Neural cell (in vitro differentiated cells): ENCODE results near the gene PFKP. TPM values are rescaled to one million over a fixed set of nuclear protein-coding genes. Genes with fewer than 3 reads are reported as not detected.

Experiments
- H2AFZ ChIP-seq: fragments of 200-600, 300-800 bp; sonication (generic), shearing (Covaris generic); 2 replicates; pipeline ENCODE4 v1.6.0; 2014; ENCODE audit warnings: low read depth, mild to moderate bottlenecking, antibody characterized with exemption, low read length, moderate library complexity
- H3F3A ChIP-seq: fragments of 200-600 bp; shearing (Covaris generic); 2 replicates; pipeline ENCODE4 v1.6.1; 2016; ENCODE audit warnings: mild to moderate bottlenecking, moderate library complexity, mixed read lengths, antibody characterized with exemption, low read length; ENCODE audit not compliant: insufficient read depth, poor library complexity, severe bottlenecking
- H3K27ac ChIP-seq: fragments of 200-600, 300-800 bp; sonication (generic), shearing (Covaris generic); 2 replicates; pipeline ENCODE4 v1.5.1; 2014; ENCODE audit warnings: mild to moderate bottlenecking, low read length, moderate library complexity
- H3K27me3 ChIP-seq: fragments of 300-800, 200-600 bp; sonication (generic), shearing (Covaris generic); 2 replicates; pipeline ENCODE4 v1.6.0; 2014; ENCODE audit warnings: mild to moderate bottlenecking, low read depth, low read length, moderate library complexity; ENCODE audit not compliant: insufficient read depth
- H3K36me3 ChIP-seq: fragments of 300-800, 200-600 bp; sonication (generic), shearing (Covaris generic); 2 replicates; pipeline ENCODE4 v1.5.1; 2014; ENCODE audit warnings: mild to moderate bottlenecking, antibody characterized with exemption, low read length, moderate library complexity; ENCODE audit not compliant: insufficient read depth
- H3K4me2 ChIP-seq: fragments of 300-800, 200-600 bp; sonication (generic), shearing (Covaris generic); 2 replicates; pipeline ENCODE4 v1.6.0; 2014; ENCODE audit warnings: mild to moderate bottlenecking, low read length
- H3K4me3 ChIP-seq: fragments of 300-800, 200-600 bp; sonication (generic), shearing (Covaris generic); 2 replicates; pipeline ENCODE4 v1.5.1; 2014; ENCODE audit warnings: mild to moderate bottlenecking, low read length, moderate library complexity
- H3K79me2 ChIP-seq: fragments of 200-600 bp; shearing (Covaris generic); replicated peaks from 2 replicates; pipeline ENCODE4 v1.6.0; 2014; ENCODE audit warnings: mild to moderate bottlenecking, low read length, moderate library complexity; ENCODE audit not compliant: insufficient read depth
- H3K9ac ChIP-seq: fragments of 300-800, 200-600 bp; sonication (generic), shearing (Covaris generic); 2 replicates; pipeline ENCODE4 v1.6.1; 2016; ENCODE audit warnings: mild to moderate bottlenecking, low read length, mixed read lengths
- H3K9me2 ChIP-seq: fragments of 200-600 bp; shearing (Covaris generic); 2 replicates; pipeline ENCODE4 v1.6.1; 2016; ENCODE audit warnings: mild to moderate bottlenecking, low read length, mixed read lengths; ENCODE audit not compliant: insufficient read depth
- H3K9me3 ChIP-seq: fragments of 200-600, 300-800 bp; sonication (generic), shearing (Covaris generic); 2 replicates; pipeline ENCODE4 v1.6.1; 2016; ENCODE audit warnings: mild to moderate bottlenecking, mixed run types, low read length, moderate library complexity, mixed read lengths
- H4K20me1 ChIP-seq: fragments of 200-600 bp; shearing (Covaris generic); 2 replicates; pipeline ENCODE4 v1.6.1; 2016; ENCODE audit warnings: mild to moderate bottlenecking, mixed run types; ENCODE audit not compliant: insufficient read depth
- CTCF ChIP-seq: fragments of 450-650 bp; IDR thresholded peaks from 2 replicates; pipeline ENCODE4 v1.5.1; 2014; ENCODE audit warnings: antibody characterized with exemption, mild to moderate bottlenecking, moderate library complexity; ENCODE audit not compliant: poor library complexity, severe bottlenecking
- EP300 ChIP-seq: fragments of 450-650 bp; conservative IDR thresholded peaks from 2 replicates; pipeline ENCODE4 v1.6.1; 2014; ENCODE audit warnings: antibody characterized with exemption, mild to moderate bottlenecking, moderate library complexity; ENCODE audit not compliant: poor library complexity, severe bottlenecking
- EZH2 ChIP-seq: fragments of 200-600, 300-800 bp; shearing (Covaris generic), sonication (generic); IDR thresholded peaks from 2 replicates; pipeline ENCODE4 v1.6.1; 2014; ENCODE audit warnings: antibody characterized with exemption, low read length, borderline replicate concordance, mild to moderate bottlenecking; ENCODE audit not compliant: insufficient read depth, poor library complexity, severe bottlenecking
- MXI1 ChIP-seq: fragments of 450-650 bp; conservative IDR thresholded peaks from 2 replicates; pipeline ENCODE4 v1.6.1; 2014; ENCODE audit warnings: antibody characterized with exemption, mild to moderate bottlenecking; ENCODE audit not compliant: poor library complexity, severe bottlenecking
- RAD21 ChIP-seq: fragments of 450-650 bp; conservative IDR thresholded peaks from 2 replicates; pipeline ENCODE4 v1.6.1; 2014; ENCODE audit warnings: antibody characterized with exemption, mild to moderate bottlenecking, moderate library complexity
- REST ChIP-seq: IDR thresholded peaks from 2 replicates; pipeline ENCODE4 v1.6.1; 2012; ENCODE audit warnings: borderline replicate concordance
- SMC3 ChIP-seq: fragments of 450-650 bp; conservative IDR thresholded peaks from 2 replicates; pipeline ENCODE4 v1.6.1; 2014; ENCODE audit warnings: antibody characterized with exemption, mild to moderate bottlenecking, moderate library complexity; ENCODE audit not compliant: poor library complexity
- TAF1 ChIP-seq: IDR thresholded peaks from 2 replicates; pipeline ENCODE4 v1.6.1; 2012; ENCODE audit warnings: low read depth
- polyA plus RNA-seq: library from polyadenylated mRNA; depleted of rRNA; stranded (reverse); fragments of >200 nt; gene quantifications from 2 replicates; pipeline ENCODE4 v1.2.3, GENCODE V29; 2014

PFKP gene
- polyA plus RNA-seq, 1 donor from 2014 or later, result 27.9 TPM

GRCh38 chr10:3136763-3137611 lies 69.6 kb downstream of the PFKP start:
- no peak overlapping the region for H2AFZ ChIP-seq
- H3K4me3 ChIP-seq, result no peak overlapping the region
- H3K4me2 ChIP-seq, result no peak overlapping the region
- no peak overlapping the region for H3K27ac ChIP-seq
- no peaks in the 10 kb centered on the region for H3F3A ChIP-seq
- peaks cover 24% of the 10 kb centered on the region for H3K36me3 ChIP-seq
- no peaks in the 10 kb centered on the region for H3K9me2 ChIP-seq
- H4K20me1 ChIP-seq, result no peaks in the 10 kb centered on the region
- TF ChIP-seq EZH2 (no peak), TAF1 (no peak), RAD21 (no peak)
- no peaks in the 10 kb centered on the region for H3K27me3 ChIP-seq
- H3K9me3 ChIP-seq, result no peaks in the 10 kb centered on the region
- H3K9ac ChIP-seq, result no peak overlapping the region
- no peaks in the 10 kb centered on the region for H3K79me2 ChIP-seq

GRCh38 chr10:3137958-3138726 lies 70.8 kb downstream of the PFKP start:
- Histone ChIP-seq H3K9ac (no peak overlapping the region), H3K4me3 (no peak overlapping the region), H4K20me1 (no peaks in the 10 kb centered on the region), H3K4me2 (no peak overlapping the region), H3K36me3 (peaks cover 24% of the 10 kb centered on the region), H3K9me3 (no peaks in the 10 kb centered on the region), H3F3A (no peaks in the 10 kb centered on the region), H3K27me3 (no peaks in the 10 kb centered on the region), H3K27ac (no peak overlapping the region), H2AFZ (no peak overlapping the region), H3K79me2 (no peaks in the 10 kb centered on the region), H3K9me2 (no peaks in the 10 kb centered on the region)
- TF ChIP-seq CTCF (no peak), SMC3 (no peak), EZH2 (no peak), EP300 (no peak), RAD21 (no peak), MXI1 (no peak), REST (no peak), TAF1 (no peak)
